ENCODE measurements around the gene CDKAL1.

- TF ChIP-seq FOS (IDR thresholded peaks at IDR 0.05; ENCODE audit: borderline replicate concordance, insufficient read depth, low read length) (no peak), EZH2 (IDR thresholded peaks at IDR 0.05; ENCODE audit: borderline replicate concordance, low read depth, low read length, severe bottlenecking) (no peak), CTCF (IDR thresholded peaks at IDR 0.05; ENCODE audit: extremely low read depth in 1 of 2, insufficient read depth in 1 of 2, low read depth in 1 of 2, low read length in 2 of 2) (no peak), GATA2 (IDR thresholded peaks at IDR 0.05; ENCODE audit: insufficient read depth, insufficient read length, low read depth, low read length) (no peak), JUN (IDR thresholded peaks at IDR 0.05; ENCODE audit: borderline replicate concordance, insufficient read depth, insufficient read length, low read depth) (no peak)
These were observed 580.9 kb downstream of the CDKAL1 start for GRCh38 chr6:21115111-21115510.
